GM12878 (cell line): ENCODE measurements around the gene RAB3GAP1. TPM values are rescaled to one million over a fixed set of nuclear protein-coding genes. Genes with fewer than 3 reads are reported as not detected.

Source experiments
- EED ChIP-seq: sonication (generic); IDR thresholded peaks from 2 replicates; pipeline ENCODE4 v1.6.1; 2016; ENCODE audit warnings: antibody characterized with exemption, low read depth
- HDAC2 ChIP-seq: fragments of 200-600 bp; sonication (generic); IDR thresholded peaks from 2 replicates; pipeline ENCODE4 v1.6.1; 2017
- MXI1 ChIP-seq: fragments of 150-350 bp; IDR thresholded peaks from 2 replicates; pipeline ENCODE4 v1.6.1; 2011; ENCODE audit warnings: low read depth, mild to moderate bottlenecking, inconsistent platforms, low read length, improper control_type of control experiment
- NBN ChIP-seq: fragments of 450-650 bp; IDR thresholded peaks from 2 replicates; pipeline ENCODE4 v1.6.1; 2016
- NR2F1 ChIP-seq: fragments of 450-650 bp; conservative IDR thresholded peaks from 2 replicates; pipeline ENCODE4 v1.6.1; 2017; ENCODE audit warnings: mild to moderate bottlenecking
- SPI1 ChIP-seq: IDR thresholded peaks from 2 replicates; pipeline ENCODE4 v1.6.1; 2011; ENCODE audit warnings: low read depth, mild to moderate bottlenecking, low read length, moderate library complexity, borderline replicate concordance; ENCODE audit not compliant: insufficient read depth
- SUPT20H ChIP-seq: IDR thresholded peaks from 2 replicates; pipeline ENCODE4 v1.6.1; 2011; ENCODE audit warnings: low read depth, mild to moderate bottlenecking, low read length, moderate library complexity, borderline replicate concordance; ENCODE audit not compliant: control insufficient read depth
- polyA plus RNA-seq, 11 experiments: library from polyadenylated mRNA; depleted of rRNA in 4 of 11; unstranded in 6 of 11; stranded (reverse) in 5 of 11; fragments of >200 nt; fragmentation: Nextera tagmentation in 4 of 11; fragmentation: Illumina TruSeq in 1 of 11; extraction: Ambion mirVana in 4 of 11; extraction: Trizol in 1 of 11; gene quantifications; 1 replicate in 1 of 11; 2 replicates in 10 of 11; pipeline versions ENCODE4 v1.2.1 to v1.2.3, GENCODE V29; 2011 to 2016; ENCODE audit warnings: inconsistent platforms in 2 of 11, missing spikeins in 2 of 11, low read depth in 1 of 11
- total RNA-seq, 4 experiments: library from RNA; depleted of rRNA in 3 of 4; stranded (reverse); fragments of >200 nt in 3 of 4; fragmentation: Illumina TruSeq in 1 of 4; extraction: Trizol in 1 of 4; gene quantifications; 2 replicates each; pipeline versions ENCODE4 v1.2.1 to v1.2.3, GENCODE V29; 2013 to 2021
- TF ChIP-seq, protein P1 (sequence below): IDR thresholded peaks from 2 replicates; pipeline ENCODE4 v1.6.1; 2012; ENCODE audit warnings: mild to moderate bottlenecking, low read depth, low read length
- TF ChIP-seq, protein P2 (sequence below): IDR thresholded peaks from 2 replicates; pipeline ENCODE4 v1.6.1; 2012; ENCODE audit warnings: low read depth, low read length, improper control_type of control experiment
- TF ChIP-seq, protein P3 (sequence below): fragments of 450-650 bp; IDR thresholded peaks from 2 replicates; pipeline ENCODE4 v1.6.1; 2017; ENCODE audit warnings: mild to moderate bottlenecking, moderate library complexity
- TF ChIP-seq, protein P4 (sequence below): fragments of 450-650 bp; formaldehyde crosslinking; IDR thresholded peaks from 2 replicates; pipeline ENCODE4 v1.4.0; 2020; ENCODE audit warnings: mild to moderate bottlenecking, moderate library complexity
- TF ChIP-seq, protein P5 (sequence below): IDR thresholded peaks from 2 replicates; pipeline ENCODE4 v1.6.1; 2011; ENCODE audit warnings: borderline replicate concordance, low read depth, mild to moderate bottlenecking, moderate library complexity, low read length; ENCODE audit not compliant: insufficient read depth, poor library complexity, severe bottlenecking
- TF ChIP-seq, protein P6 (sequence below): IDR thresholded peaks from 2 replicates; pipeline ENCODE4 v1.6.1; 2011; ENCODE audit warnings: borderline replicate concordance, low read depth, mild to moderate bottlenecking, moderate library complexity, mixed read lengths, low read length; ENCODE audit not compliant: insufficient read depth; ENCODE audit errors: extremely low read length

The RAB3GAP1 gene
- total and polyA plus RNA-seq, 10 of the 15 experiments (the other 5 are each of a cell fraction or from before 2014, with no cell fraction given), result 13.7 to 36.9 (median 21.0) TPM

DNA sequence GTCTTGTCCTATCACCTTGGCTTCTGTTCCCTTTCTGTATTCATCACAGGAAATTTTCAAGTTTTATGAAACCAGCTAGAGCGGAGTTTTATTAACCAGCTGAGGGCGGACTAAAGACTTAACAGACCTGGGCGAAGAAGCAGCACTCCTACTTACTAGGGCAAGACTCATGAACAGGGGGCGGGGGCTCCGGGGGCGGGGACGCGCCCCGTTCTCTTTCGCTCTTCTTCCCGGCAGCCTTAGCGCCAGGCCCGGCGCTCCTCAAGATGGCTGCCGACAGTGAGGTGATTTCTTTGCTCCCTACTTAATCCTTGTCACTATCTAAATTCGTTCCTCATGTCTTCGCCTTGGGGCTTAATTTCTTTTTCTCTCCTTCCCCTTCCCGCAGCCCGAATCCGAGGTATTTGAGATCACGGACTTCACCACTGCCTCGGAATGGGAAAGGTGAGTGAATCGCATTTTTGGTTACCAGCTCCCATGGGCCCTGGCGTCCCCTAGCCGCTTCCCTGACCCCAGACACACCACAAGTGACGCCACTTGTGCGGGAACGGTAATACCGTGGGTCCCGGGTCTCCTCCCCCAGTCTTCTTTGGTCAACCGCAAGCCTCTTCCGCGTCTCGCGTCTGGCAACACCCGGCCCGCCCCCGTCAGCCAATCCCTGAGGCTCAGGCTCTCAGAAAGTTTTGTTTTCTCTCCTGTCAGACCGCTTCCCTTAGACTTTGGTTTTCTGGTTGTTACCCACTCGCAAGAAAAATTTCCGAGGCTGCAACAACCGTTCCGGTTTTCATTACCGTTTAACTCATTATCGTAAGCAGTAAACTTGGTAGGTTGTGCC, at the start of gene RAB3GAP1 (continued):
- TF ChIP-seq, protein P1, sequence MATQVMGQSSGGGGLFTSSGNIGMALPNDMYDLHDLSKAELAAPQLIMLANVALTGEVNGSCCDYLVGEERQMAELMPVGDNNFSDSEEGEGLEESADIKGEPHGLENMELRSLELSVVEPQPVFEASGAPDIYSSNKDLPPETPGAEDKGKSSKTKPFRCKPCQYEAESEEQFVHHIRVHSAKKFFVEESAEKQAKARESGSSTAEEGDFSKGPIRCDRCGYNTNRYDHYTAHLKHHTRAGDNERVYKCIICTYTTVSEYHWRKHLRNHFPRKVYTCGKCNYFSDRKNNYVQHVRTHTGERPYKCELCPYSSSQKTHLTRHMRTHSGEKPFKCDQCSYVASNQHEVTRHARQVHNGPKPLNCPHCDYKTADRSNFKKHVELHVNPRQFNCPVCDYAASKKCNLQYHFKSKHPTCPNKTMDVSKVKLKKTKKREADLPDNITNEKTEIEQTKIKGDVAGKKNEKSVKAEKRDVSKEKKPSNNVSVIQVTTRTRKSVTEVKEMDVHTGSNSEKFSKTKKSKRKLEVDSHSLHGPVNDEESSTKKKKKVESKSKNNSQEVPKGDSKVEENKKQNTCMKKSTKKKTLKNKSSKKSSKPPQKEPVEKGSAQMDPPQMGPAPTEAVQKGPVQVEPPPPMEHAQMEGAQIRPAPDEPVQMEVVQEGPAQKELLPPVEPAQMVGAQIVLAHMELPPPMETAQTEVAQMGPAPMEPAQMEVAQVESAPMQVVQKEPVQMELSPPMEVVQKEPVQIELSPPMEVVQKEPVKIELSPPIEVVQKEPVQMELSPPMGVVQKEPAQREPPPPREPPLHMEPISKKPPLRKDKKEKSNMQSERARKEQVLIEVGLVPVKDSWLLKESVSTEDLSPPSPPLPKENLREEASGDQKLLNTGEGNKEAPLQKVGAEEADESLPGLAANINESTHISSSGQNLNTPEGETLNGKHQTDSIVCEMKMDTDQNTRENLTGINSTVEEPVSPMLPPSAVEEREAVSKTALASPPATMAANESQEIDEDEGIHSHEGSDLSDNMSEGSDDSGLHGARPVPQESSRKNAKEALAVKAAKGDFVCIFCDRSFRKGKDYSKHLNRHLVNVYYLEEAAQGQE, result no peak
- peak; percentile 14; the same call in 1 of the 2 replicates for TF ChIP-seq SPI1
- peak; percentile 85 for TF ChIP-seq NR2F1
- TF ChIP-seq HDAC2, result no peak
- TF ChIP-seq, protein P2, sequence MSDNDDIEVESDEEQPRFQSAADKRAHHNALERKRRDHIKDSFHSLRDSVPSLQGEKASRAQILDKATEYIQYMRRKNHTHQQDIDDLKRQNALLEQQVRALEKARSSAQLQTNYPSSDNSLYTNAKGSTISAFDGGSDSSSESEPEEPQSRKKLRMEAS, result no peak; the same call in 1 of the 2 replicates
- TF ChIP-seq, protein P3, sequence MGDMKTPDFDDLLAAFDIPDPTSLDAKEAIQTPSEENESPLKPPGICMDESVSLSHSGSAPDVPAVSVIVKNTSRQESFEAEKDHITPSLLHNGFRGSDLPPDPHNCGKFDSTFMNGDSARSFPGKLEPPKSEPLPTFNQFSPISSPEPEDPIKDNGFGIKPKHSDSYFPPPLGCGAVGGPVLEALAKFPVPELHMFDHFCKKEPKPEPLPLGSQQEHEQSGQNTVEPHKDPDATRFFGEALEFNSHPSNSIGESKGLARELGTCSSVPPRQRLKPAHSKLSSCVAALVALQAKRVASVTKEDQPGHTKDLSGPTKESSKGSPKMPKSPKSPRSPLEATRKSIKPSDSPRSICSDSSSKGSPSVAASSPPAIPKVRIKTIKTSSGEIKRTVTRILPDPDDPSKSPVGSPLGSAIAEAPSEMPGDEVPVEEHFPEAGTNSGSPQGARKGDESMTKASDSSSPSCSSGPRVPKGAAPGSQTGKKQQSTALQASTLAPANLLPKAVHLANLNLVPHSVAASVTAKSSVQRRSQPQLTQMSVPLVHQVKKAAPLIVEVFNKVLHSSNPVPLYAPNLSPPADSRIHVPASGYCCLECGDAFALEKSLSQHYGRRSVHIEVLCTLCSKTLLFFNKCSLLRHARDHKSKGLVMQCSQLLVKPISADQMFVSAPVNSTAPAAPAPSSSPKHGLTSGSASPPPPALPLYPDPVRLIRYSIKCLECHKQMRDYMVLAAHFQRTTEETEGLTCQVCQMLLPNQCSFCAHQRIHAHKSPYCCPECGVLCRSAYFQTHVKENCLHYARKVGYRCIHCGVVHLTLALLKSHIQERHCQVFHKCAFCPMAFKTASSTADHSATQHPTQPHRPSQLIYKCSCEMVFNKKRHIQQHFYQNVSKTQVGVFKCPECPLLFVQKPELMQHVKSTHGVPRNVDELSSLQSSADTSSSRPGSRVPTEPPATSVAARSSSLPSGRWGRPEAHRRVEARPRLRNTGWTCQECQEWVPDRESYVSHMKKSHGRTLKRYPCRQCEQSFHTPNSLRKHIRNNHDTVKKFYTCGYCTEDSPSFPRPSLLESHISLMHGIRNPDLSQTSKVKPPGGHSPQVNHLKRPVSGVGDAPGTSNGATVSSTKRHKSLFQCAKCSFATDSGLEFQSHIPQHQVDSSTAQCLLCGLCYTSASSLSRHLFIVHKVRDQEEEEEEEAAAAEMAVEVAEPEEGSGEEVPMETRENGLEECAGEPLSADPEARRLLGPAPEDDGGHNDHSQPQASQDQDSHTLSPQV, result no peak
- TF ChIP-seq, protein P4, sequence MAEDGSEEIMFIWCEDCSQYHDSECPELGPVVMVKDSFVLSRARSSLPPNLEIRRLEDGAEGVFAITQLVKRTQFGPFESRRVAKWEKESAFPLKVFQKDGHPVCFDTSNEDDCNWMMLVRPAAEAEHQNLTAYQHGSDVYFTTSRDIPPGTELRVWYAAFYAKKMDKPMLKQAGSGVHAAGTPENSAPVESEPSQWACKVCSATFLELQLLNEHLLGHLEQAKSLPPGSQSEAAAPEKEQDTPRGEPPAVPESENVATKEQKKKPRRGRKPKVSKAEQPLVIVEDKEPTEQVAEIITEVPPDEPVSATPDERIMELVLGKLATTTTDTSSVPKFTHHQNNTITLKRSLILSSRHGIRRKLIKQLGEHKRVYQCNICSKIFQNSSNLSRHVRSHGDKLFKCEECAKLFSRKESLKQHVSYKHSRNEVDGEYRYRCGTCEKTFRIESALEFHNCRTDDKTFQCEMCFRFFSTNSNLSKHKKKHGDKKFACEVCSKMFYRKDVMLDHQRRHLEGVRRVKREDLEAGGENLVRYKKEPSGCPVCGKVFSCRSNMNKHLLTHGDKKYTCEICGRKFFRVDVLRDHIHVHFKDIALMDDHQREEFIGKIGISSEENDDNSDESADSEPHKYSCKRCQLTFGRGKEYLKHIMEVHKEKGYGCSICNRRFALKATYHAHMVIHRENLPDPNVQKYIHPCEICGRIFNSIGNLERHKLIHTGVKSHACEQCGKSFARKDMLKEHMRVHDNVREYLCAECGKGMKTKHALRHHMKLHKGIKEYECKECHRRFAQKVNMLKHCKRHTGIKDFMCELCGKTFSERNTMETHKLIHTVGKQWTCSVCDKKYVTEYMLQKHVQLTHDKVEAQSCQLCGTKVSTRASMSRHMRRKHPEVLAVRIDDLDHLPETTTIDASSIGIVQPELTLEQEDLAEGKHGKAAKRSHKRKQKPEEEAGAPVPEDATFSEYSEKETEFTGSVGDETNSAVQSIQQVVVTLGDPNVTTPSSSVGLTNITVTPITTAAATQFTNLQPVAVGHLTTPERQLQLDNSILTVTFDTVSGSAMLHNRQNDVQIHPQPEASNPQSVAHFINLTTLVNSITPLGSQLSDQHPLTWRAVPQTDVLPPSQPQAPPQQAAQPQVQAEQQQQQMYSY, result no peak
- TF ChIP-seq NBN, result peak; percentile 96
- TF ChIP-seq, protein P5, sequence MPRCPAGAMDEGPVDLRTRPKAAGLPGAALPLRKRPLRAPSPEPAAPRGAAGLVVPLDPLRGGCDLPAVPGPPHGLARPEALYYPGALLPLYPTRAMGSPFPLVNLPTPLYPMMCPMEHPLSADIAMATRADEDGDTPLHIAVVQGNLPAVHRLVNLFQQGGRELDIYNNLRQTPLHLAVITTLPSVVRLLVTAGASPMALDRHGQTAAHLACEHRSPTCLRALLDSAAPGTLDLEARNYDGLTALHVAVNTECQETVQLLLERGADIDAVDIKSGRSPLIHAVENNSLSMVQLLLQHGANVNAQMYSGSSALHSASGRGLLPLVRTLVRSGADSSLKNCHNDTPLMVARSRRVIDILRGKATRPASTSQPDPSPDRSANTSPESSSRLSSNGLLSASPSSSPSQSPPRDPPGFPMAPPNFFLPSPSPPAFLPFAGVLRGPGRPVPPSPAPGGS, result no peak
- TF ChIP-seq, protein P6, sequence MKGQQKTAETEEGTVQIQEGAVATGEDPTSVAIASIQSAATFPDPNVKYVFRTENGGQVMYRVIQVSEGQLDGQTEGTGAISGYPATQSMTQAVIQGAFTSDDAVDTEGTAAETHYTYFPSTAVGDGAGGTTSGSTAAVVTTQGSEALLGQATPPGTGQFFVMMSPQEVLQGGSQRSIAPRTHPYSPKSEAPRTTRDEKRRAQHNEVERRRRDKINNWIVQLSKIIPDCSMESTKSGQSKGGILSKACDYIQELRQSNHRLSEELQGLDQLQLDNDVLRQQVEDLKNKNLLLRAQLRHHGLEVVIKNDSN, result no peak
- TF ChIP-seq MXI1, result peak; percentile 59
- TF ChIP-seq SUPT20H, result no peak
- TF ChIP-seq EED, result peak; percentile 63; the same call in 1 of the 2 replicates
